ENCODE measurements around the gene PARP6. TPM values are rescaled to one million over a fixed set of nuclear protein-coding genes. Genes with fewer than 3 reads are reported as not detected.

PARP6 gene
- total and polyA plus RNA-seq, 9 of the 15 experiments (the other 6 are each of a cell fraction or from before 2014, with no cell fraction given) = 14.8 to 83.2 (median 28.3) TPM

DNA sequence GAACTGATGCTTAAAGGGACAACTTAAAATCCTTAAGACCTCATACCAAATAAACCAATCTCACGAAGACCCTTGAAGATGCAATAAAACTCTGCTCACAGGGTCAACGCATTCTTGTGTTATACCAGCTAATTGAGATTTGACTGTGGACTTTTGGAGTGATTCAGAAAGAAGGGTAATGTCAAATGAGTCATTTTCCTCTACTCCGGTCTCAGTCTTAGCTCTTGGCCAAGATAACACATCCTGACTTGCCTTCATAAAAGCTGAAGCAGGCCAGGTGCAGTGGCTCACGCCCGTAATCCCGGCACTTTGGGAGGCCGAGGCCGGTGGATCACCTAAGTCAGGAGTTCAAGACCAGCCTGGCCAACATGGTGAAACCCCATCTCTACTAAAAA lies 45.2 kb downstream of the PARP6 start (continued):
- no peak for TF ChIP-seq ZBTB7A (IDR thresholded peaks at IDR 0.05; ENCODE audit: borderline replicate concordance, control insufficient read depth, low read depth, low read length)
- TF ChIP-seq STAT5B (CRISPR knock-in tag; IDR thresholded peaks at IDR 0.05) = no peak
- TF ChIP-seq SMARCB1 (IDR thresholded peaks at IDR 0.05; ENCODE audit: insufficient read length, low read depth) = no peak
- no peak for TF ChIP-seq ZNF699 (CRISPR knock-in tag; IDR thresholded peaks at IDR 0.05; ENCODE audit: insufficient replicate concordance)
- TF ChIP-seq, protein P1, sequence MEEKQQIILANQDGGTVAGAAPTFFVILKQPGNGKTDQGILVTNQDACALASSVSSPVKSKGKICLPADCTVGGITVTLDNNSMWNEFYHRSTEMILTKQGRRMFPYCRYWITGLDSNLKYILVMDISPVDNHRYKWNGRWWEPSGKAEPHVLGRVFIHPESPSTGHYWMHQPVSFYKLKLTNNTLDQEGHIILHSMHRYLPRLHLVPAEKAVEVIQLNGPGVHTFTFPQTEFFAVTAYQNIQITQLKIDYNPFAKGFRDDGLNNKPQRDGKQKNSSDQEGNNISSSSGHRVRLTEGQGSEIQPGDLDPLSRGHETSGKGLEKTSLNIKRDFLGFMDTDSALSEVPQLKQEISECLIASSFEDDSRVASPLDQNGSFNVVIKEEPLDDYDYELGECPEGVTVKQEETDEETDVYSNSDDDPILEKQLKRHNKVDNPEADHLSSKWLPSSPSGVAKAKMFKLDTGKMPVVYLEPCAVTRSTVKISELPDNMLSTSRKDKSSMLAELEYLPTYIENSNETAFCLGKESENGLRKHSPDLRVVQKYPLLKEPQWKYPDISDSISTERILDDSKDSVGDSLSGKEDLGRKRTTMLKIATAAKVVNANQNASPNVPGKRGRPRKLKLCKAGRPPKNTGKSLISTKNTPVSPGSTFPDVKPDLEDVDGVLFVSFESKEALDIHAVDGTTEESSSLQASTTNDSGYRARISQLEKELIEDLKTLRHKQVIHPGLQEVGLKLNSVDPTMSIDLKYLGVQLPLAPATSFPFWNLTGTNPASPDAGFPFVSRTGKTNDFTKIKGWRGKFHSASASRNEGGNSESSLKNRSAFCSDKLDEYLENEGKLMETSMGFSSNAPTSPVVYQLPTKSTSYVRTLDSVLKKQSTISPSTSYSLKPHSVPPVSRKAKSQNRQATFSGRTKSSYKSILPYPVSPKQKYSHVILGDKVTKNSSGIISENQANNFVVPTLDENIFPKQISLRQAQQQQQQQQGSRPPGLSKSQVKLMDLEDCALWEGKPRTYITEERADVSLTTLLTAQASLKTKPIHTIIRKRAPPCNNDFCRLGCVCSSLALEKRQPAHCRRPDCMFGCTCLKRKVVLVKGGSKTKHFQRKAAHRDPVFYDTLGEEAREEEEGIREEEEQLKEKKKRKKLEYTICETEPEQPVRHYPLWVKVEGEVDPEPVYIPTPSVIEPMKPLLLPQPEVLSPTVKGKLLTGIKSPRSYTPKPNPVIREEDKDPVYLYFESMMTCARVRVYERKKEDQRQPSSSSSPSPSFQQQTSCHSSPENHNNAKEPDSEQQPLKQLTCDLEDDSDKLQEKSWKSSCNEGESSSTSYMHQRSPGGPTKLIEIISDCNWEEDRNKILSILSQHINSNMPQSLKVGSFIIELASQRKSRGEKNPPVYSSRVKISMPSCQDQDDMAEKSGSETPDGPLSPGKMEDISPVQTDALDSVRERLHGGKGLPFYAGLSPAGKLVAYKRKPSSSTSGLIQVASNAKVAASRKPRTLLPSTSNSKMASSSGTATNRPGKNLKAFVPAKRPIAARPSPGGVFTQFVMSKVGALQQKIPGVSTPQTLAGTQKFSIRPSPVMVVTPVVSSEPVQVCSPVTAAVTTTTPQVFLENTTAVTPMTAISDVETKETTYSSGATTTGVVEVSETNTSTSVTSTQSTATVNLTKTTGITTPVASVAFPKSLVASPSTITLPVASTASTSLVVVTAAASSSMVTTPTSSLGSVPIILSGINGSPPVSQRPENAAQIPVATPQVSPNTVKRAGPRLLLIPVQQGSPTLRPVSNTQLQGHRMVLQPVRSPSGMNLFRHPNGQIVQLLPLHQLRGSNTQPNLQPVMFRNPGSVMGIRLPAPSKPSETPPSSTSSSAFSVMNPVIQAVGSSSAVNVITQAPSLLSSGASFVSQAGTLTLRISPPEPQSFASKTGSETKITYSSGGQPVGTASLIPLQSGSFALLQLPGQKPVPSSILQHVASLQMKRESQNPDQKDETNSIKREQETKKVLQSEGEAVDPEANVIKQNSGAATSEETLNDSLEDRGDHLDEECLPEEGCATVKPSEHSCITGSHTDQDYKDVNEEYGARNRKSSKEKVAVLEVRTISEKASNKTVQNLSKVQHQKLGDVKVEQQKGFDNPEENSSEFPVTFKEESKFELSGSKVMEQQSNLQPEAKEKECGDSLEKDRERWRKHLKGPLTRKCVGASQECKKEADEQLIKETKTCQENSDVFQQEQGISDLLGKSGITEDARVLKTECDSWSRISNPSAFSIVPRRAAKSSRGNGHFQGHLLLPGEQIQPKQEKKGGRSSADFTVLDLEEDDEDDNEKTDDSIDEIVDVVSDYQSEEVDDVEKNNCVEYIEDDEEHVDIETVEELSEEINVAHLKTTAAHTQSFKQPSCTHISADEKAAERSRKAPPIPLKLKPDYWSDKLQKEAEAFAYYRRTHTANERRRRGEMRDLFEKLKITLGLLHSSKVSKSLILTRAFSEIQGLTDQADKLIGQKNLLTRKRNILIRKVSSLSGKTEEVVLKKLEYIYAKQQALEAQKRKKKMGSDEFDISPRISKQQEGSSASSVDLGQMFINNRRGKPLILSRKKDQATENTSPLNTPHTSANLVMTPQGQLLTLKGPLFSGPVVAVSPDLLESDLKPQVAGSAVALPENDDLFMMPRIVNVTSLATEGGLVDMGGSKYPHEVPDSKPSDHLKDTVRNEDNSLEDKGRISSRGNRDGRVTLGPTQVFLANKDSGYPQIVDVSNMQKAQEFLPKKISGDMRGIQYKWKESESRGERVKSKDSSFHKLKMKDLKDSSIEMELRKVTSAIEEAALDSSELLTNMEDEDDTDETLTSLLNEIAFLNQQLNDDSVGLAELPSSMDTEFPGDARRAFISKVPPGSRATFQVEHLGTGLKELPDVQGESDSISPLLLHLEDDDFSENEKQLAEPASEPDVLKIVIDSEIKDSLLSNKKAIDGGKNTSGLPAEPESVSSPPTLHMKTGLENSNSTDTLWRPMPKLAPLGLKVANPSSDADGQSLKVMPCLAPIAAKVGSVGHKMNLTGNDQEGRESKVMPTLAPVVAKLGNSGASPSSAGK (IDR thresholded peaks at IDR 0.05) = no peak
- TF ChIP-seq, protein P2, sequence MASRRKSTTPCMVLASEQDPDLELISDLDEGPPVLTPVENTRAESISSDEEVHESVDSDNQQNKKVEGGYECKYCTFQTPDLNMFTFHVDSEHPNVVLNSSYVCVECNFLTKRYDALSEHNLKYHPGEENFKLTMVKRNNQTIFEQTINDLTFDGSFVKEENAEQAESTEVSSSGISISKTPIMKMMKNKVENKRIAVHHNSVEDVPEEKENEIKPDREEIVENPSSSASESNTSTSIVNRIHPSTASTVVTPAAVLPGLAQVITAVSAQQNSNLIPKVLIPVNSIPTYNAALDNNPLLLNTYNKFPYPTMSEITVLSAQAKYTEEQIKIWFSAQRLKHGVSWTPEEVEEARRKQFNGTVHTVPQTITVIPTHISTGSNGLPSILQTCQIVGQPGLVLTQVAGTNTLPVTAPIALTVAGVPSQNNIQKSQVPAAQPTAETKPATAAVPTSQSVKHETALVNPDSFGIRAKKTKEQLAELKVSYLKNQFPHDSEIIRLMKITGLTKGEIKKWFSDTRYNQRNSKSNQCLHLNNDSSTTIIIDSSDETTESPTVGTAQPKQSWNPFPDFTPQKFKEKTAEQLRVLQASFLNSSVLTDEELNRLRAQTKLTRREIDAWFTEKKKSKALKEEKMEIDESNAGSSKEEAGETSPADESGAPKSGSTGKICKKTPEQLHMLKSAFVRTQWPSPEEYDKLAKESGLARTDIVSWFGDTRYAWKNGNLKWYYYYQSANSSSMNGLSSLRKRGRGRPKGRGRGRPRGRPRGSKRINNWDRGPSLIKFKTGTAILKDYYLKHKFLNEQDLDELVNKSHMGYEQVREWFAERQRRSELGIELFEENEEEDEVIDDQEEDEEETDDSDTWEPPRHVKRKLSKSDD (conservative IDR thresholded peaks at IDR 0.05; ENCODE audit: low read length) = no peak
- TF ChIP-seq, protein P3, sequence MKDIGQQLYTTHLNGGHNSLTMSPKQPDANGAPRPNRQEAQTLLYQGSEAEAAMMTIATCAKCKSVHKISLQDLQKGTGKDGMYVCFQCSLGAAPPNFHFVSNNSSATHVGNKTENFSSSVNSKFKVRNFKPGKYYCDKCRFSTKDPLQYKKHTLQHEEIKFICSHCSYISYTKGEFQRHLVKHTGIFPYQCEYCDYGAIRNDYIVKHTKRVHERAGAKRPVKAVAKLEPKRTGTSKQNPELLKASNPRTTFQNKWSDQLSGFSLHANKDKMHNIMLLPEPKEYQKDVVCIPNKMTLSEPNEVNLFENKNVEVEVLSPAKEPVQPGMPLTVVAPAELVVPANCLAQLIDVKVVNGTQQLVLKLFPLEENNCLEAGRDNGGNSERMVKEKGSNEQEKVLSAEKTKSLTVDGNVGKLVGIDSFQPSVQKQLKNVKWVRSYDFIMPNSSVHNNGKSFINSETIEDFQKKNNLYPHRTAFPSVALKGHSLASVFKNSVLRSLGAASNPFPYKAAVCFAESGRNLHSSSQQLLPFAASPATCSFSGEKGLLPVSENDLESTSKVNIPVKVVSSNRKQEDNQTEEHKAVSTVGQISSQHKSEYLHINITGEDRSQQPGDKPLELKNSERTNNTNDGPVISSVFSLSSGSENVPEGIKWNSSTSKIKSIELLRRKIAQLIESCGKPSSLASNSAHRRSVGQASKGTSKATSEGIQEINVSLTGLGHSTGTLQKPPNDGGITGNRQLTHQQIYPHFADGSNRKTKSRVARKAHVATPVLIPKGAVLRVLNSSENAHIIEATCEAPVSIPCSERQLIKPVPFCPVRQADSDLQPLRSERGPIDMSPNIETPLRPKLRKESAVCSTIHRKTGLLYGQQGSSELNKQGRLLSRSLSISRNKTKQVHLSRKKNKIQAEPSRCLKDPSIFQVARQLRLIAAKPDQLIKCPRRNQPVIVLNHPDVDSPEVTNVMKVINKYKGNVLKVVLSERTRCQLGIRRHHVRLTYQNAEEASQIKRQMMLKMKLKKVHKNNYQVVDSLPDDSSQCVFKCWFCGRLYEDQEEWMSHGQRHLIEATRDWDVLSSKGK (CRISPR knock-in tag; IDR thresholded peaks at IDR 0.05) = no peak
- TF ChIP-seq CBFA2T3 (IDR thresholded peaks at IDR 0.05) = peak; percentile 26; the same call in 1 of the 2 replicates
- no peak for TF ChIP-seq KDM2B (CRISPR knock-in tag; IDR thresholded peaks at IDR 0.05)
- peak; percentile 18; the same call in 1 of the 2 replicates for TF ChIP-seq ETV1 (tag; conservative IDR thresholded peaks at IDR 0.05; ENCODE audit: low read depth)
- no peak for TF ChIP-seq NCOA4 (IDR thresholded peaks at IDR 0.05; ENCODE audit: partially characterized antibody)
